MCF 10A (cell line): ENCODE data around the gene ZGPAT. TPM values are rescaled to one million over a fixed set of nuclear protein-coding genes. Genes with fewer than 3 reads are reported as not detected.

Source experiments
- BruUV-seq: library from RNA; stranded (reverse); fragments of 400-500 nt; replicated peaks from 2 replicates; lab custom pipeline; 2021; lab: Mats Ljungman, UMichigan
- CTCF ChIA-PET: fragments of 300-600 bp; sonication (Branson Sonifier 250); formaldehyde crosslinking; extraction: SDS; loops from one replicate; lab custom pipeline; 2021; ENCODE audit warnings: antibody characterized with exemption, inconsistent platforms; lab: Yijun Ruan, JAX
- POLR2A ChIA-PET: fragments of 300-600, 350-650 bp; sonication (Branson Sonifier 250); formaldehyde crosslinking; extraction: SDS; loops from one replicate; lab custom pipeline; 2020; ENCODE audit warnings: antibody characterized with exemption, inconsistent platforms; lab: Yijun Ruan, JAX
- DNase-seq: peaks from one replicate; pipeline ENCODE4 v3.0.0-alpha.2; 2018; ENCODE audit not compliant: unreplicated experiment
- H3K27ac Mint-ChIP-seq: one replicate; pipeline ENCODE4 v1.8.0; 2022; ENCODE audit warnings: mild to moderate bottlenecking, low read depth, mixed read lengths; ENCODE audit not compliant: unreplicated experiment
- H3K27me3 Mint-ChIP-seq: one replicate; pipeline ENCODE4 v1.8.0; 2022; ENCODE audit warnings: mixed read lengths; ENCODE audit not compliant: insufficient read depth, unreplicated experiment
- H3K36me3 Mint-ChIP-seq: one replicate; pipeline ENCODE4 v1.8.0; 2022; ENCODE audit warnings: mild to moderate bottlenecking, moderate library complexity, mixed read lengths; ENCODE audit not compliant: insufficient read depth, unreplicated experiment
- H3K4me1 Mint-ChIP-seq: one replicate; pipeline ENCODE4 v1.8.0; 2022; ENCODE audit warnings: mixed read lengths; ENCODE audit not compliant: insufficient read depth, unreplicated experiment
- H3K4me3 Mint-ChIP-seq: one replicate; pipeline ENCODE4 v1.8.0; 2022; ENCODE audit warnings: mild to moderate bottlenecking, moderate library complexity, mixed read lengths; ENCODE audit not compliant: unreplicated experiment
- H3K9me3 Mint-ChIP-seq: one replicate; pipeline ENCODE4 v1.8.0; 2022; ENCODE audit warnings: mixed read lengths; ENCODE audit not compliant: unreplicated experiment
- CTCF ChIP-seq: fragments of 200-600 bp; IDR thresholded peaks from one replicate; pipeline ENCODE4 v1.8.0; 2022; ENCODE audit warnings: antibody characterized with exemption, mild to moderate bottlenecking; ENCODE audit not compliant: unreplicated experiment
- intact Hi-C: fragments of 100-400 bp; cut with micrococcal nuclease; formaldehyde crosslinking; loops from 2 replicates; pipeline ENCODE4 v1.14.1; 2022
- total RNA-seq: library from RNA; stranded (reverse); gene quantifications from 2 replicates; pipeline ENCODE4 v1.2.3, GENCODE V29; 2022

Gene ZGPAT
- total RNA-seq, 1 experiment from 2014 or later = 19.5 TPM

GRCh38 chr20:63736893-63737694 lies 29.3 kb downstream of the ZGPAT start:
- TF ChIP-seq CTCF = no peak
- CTCF ChIA-PET = interaction anchor here (0.6 to 1.1 kb wide), 2 partner anchors 30 to 46 kb away, joined by 3 to 4 read pairs; no protein-coding TSS in a partner anchor
- POLR2A ChIA-PET = interaction anchor here (0.6 to 1.0 kb wide), 3 partner anchors 8 to 50 kb away, joined by 3 to 11 read pairs (median 4); partner anchors contain the start of genes ARFRP1 and ZGPAT
- Mint-ChIP-seq H3K27ac (no peak overlapping the region), H3K4me1 (no peaks in the 10 kb centered on the region), H3K36me3 (peaks cover 25% of the 10 kb centered on the region), H3K9me3 (no peaks in the 10 kb centered on the region), H3K4me3 (no peak overlapping the region), H3K27me3 (no peaks in the 10 kb centered on the region)
- intact Hi-C loops = no loop called here
- no TSS peak for BruUV-seq
- DNase-seq = no peak

GRCh38 chr20:63737695-63737944 lies 29.8 kb downstream of the ZGPAT start:
- TF ChIP-seq CTCF = no peak
- intact Hi-C loops = no loop called here
- H3K27me3 Mint-ChIP-seq = no peaks in the 10 kb centered on the region
- peaks cover 25% of the 10 kb centered on the region for H3K36me3 Mint-ChIP-seq
- BruUV-seq = no TSS peak
- H3K9me3 Mint-ChIP-seq = no peaks in the 10 kb centered on the region
- CTCF ChIA-PET = no interaction called here
- DNase-seq = no peak
- H3K4me3 Mint-ChIP-seq = no peak overlapping the region
- no peak overlapping the region for H3K27ac Mint-ChIP-seq
- H3K4me1 Mint-ChIP-seq = no peaks in the 10 kb centered on the region
- POLR2A ChIA-PET = interaction anchor here (0.6 kb wide), 1 partner anchor 8 kb away, joined by 3 read pairs; no protein-coding TSS in a partner anchor

GRCh38 chr20:63737945-63738686 lies 30.3 kb downstream of the ZGPAT start:
- intact Hi-C loops = no loop called here

More at GRCh38 chr20:63737945-63738686, 30.3 kb downstream of the ZGPAT start:
- ChIA-PET POLR2A (interaction anchor here (1.4 to 3.6 kb wide), 2 partner anchors 27 to 31 kb away, joined by 4 to 79 read pairs; partner anchors contain the start of genes ARFRP1 and ZGPAT), CTCF (no interaction called here)
- no peak overlapping the region for H3K27ac Mint-ChIP-seq
- H3K9me3 Mint-ChIP-seq = no peaks in the 10 kb centered on the region
- H3K36me3 Mint-ChIP-seq = peaks cover 25% of the 10 kb centered on the region
- no peak overlapping the region for H3K4me3 Mint-ChIP-seq
- TF ChIP-seq CTCF = no peak
- no TSS peak for BruUV-seq
- DNase-seq = no peak
- no peaks in the 10 kb centered on the region for H3K4me1 Mint-ChIP-seq
- H3K27me3 Mint-ChIP-seq = no peaks in the 10 kb centered on the region
